GM21381 (cell line): ENCODE results near the gene COL19A1.
"Not testable (repeated sequence)": the region's sequence is repeated elsewhere in the genome, so short reads cannot be mapped to it uniquely, and the experiment has no call there.

Experiments
- ATAC-seq: cut with Tn5 transposase; IDR thresholded peaks from one replicate; pipeline ENCODE4 v1.9.1; 2021; ENCODE audit warnings: mild to moderate bottlenecking, moderate library complexity; ENCODE audit not compliant: unreplicated experiment

Gene COL19A1

GRCh38 chr6:69866351-69866769 is at the start of gene COL19A1:
COL19A1 (plus strand) TSS chr6:69866556; CDS start chr6:69879568, 13,012 bp downstream.
- peak; percentile 50 for ATAC-seq

DNA sequence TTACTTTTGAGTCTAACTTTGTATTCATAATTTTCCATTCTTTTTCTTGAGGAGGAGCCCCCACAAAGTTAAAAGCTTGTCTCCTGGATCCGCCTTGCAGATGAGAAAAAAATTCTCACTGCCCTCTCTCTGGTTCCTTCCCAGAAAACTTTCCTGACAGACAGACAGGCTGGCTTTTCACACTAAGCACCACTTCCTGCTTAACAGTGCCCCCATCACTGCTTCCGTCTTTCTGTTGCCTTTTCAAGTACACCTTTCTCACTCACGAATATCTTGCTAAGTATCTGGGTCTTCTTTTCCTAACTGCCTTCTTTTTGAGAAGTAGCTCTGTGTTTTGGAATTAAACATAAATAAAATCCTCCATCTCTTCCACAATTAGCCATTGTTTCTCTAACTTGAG is 49.8 kb upstream of the COL19A1 start:
- no peak for ATAC-seq

DNA sequence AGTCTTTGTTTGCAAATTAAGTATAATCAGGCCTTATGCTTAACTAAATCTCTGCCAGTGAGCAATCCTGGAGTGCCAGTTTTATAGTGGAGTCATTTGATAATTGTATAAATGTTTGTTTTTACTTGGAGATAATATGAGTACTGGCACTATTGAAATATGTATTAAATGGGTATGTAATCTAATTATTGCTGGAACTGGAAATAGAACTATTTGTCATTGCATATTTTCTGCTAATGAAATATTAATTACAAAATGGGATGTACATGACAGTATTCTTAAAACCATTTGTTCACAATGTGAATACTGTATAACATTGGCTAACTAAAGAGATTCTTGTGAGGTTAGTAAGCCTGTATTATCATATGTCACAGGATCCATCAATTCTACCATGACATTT is 49.0 kb upstream of the COL19A1 start:
- no peak for ATAC-seq

DNA sequence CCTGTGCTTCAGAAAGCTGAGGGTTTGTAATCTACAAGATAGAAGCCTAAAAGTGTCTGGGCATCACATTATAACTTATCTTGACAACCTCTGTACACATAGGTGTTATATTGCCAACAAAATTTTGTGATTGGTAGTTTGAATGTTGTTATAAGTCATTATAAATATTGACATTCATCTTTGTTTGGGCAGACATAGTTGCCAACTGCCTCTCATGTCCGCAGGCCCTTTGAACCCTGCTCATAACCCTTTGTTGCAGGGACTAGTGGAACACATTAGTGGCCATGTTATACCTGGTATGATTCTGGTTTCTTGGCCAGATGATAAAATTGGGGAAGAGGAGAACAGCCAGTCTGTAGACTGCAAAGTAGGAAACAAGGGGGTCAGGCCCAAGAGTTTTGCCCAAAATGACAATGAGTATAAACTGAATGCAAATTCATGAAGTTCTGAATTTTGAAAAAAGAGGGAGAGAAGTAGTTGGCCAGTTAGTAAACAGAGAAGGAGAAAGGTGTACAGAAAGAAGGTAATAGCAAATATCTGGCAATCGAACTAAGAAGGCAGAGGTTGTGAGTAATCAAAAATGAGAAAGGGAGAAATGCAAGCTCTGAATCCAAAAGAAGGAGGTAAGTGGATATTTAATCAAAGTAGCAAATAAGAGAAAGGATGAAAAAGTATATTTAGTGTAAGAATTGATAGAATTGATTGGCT is 48.0 kb upstream of the COL19A1 start:
- ATAC-seq = no peak

- no peak for ATAC-seq
Observed at GRCh38 chr6:69819138-69819537, 47.2 kb upstream of the COL19A1 start.

- no peak for ATAC-seq
Observed at GRCh38 chr6:69820018-69820417, 46.3 kb upstream of the COL19A1 start.

GRCh38 chr6:69820438-69820837 is 45.9 kb upstream of the COL19A1 start:
- no peak for ATAC-seq

- ATAC-seq = not testable (repeated sequence)
Observed at GRCh38 chr6:69824355-69824754, 42.0 kb upstream of the COL19A1 start.

GRCh38 chr6:69825904-69826303 is 40.5 kb upstream of the COL19A1 start:
- ATAC-seq = no peak

DNA sequence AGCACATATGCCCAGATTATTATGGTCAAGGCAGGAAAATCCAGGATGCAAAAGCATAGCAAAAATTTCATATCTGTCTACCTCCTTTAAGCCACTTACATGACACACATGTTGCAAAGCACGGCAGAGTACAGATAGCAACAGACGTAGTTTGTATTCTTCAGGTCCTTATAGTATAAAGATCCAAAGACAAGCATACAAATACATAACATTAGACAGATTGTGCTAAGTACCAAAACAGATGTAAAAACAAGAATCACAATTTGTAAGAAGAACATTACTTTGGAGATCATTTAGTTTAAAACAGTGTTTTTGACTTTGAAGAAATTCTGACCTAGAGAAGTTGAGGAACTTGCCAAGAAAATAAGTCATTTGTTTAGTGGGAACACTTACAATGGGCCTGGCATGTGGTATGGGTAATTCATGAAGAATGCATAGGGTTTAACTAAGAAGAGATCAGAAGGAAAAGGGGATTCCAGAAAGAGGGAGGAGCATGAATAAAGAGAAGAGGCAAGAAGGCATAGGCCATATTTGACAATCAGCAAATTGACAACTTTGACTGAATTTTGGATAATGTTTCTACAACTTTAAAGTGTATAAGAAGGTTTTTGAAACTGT is 39.0 kb upstream of the COL19A1 start:
- ATAC-seq = no peak

GRCh38 chr6:69832558-69832957 is 33.8 kb upstream of the COL19A1 start:
- ATAC-seq = no peak

- ATAC-seq = peak; percentile 80
Observed at GRCh38 chr6:69835414-69836179, 30.8 kb upstream of the COL19A1 start.

- no peak for ATAC-seq
Observed at GRCh38 chr6:69841862-69842261, 24.5 kb upstream of the COL19A1 start.

DNA sequence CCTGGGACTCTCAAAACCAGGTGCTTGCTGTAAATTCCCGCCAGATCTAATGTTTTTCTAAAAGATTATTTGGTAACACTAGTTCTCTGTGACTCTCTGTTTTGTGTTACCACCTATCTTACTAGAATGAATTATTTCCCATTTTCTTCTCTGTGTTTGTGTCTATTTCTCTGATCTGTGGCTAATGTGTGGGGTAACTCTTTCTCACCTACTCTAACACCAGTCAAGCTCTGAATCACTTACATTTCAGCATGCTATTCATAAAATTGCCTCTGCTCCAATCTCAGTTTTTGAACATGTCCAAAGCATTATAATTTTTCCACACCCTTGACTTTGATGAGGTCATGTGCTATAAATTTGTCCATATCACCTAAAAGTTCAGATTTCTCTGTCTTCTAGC is 23.2 kb upstream of the COL19A1 start:
- no peak for ATAC-seq

DNA sequence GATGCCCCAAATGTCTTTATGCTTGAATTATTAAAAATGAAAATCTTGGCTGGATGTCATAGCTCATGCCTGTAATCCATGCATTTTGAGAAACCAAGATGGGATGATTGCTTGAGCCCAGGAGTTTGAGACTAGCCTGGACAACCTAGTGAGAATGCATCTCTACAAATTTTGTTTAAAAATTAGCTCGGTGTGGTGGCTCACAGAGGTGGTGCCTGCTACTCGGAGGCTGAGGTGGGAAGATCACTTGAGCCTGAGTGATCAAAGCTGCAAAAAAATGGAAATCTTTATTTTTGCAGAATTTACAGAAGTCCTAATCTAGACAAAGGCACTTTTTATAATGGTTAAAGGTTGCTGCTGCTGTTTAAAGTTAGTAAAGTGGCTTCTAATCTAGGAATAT is 20.0 kb upstream of the COL19A1 start:
- no peak for ATAC-seq

DNA sequence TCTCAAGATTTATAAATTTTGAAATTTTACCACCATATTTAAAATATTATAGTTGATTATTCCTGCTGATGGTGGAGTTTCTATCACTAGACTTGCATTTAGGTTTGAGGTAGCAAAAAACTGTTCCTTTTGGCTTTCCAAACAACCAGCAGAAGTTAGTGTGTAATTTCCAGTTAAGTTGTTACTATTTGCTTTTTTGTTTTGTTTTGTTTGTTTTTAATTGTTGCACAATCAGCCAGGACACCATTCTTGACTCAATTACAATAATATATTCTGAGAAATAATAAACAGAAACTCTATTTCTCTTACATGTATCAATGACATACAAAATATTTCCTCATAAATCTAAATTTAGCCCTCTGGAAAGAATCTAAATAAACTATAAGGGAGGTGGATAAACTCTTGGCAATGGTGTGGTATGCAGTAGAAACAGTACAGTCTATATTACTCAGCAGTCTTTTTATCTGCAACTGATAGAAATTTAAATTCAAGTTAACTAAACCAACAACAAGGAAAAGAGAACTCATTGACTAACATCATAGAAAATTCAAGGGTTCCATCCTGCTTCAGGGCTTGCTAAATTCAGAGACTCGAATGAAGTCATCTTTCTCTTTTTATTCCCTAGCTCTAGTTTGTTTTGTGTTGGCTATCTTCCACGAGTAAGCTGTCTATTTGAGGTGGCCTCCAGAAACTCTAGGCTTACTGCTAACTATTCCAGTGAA is 19.4 kb upstream of the COL19A1 start:
- no peak for ATAC-seq

DNA sequence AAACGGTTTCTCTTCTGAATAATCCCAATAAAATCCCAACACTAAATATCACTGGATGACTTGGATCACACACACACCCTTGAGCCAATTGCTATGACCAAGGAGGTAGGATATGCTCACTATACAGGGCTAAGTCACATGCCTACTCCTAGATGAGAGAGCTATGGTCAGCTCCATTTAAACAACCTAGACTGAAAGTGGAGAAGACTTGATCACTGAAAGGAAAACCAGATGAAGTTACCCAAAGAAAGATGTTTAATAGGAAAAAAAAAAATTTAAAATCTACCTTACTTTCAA is 18.9 kb upstream of the COL19A1 start:
- no peak for ATAC-seq

DNA sequence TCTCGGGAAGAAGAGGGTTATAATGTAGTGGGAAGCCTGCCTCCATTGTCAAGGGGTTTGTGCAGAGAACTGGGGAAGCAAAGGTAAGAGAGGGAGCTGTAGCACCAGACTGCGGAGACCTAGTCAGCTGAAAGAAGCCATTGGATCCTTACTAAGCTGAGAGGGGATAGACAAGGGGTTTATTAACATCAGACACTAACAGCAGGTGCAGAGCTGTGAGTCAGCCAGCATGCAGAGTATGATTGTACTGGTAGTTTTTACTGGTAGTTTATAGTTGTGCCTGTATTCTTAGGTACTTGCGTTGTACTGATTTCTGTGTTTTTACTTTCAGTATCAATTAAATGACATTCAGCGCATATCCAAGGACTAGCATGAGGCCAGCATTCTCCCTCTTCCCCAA is 17.8 kb upstream of the COL19A1 start:
- no peak for ATAC-seq

- ATAC-seq = no peak
Observed at GRCh38 chr6:69852706-69853105, 13.7 kb upstream of the COL19A1 start.

- no peak for ATAC-seq
Observed at GRCh38 chr6:69861986-69862385, 4.4 kb upstream of the COL19A1 start.

DNA sequence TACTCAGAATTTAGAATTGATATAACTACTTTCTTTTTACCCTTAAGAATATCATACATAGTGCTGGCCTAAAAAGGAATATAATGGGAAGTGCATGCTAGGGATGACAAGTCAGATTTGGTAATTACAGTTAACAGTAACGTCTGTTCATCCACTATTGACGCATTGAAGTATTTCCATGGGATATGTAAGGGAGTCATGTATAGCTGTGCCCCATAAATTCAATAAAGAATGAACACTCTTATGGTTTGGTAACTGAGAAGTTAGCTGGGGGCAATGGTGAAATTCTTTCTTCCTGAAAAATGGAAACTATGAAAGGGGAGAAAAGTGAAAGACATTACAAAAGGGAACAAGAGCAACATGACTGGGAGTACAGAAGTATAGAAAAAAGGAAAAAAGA is 2.6 kb upstream of the COL19A1 start:
- ATAC-seq = no peak

- no peak for ATAC-seq
Observed at GRCh38 chr6:69865126-69865525, 1.2 kb upstream of the COL19A1 start.
